HG02759 (cell line): ENCODE data around the gene IKZF5.

Experiments
- ATAC-seq: cut with Tn5 transposase; IDR thresholded peaks from one replicate; pipeline ENCODE4 v1.9.1; 2021; ENCODE audit warnings: mild to moderate bottlenecking, moderate library complexity; ENCODE audit not compliant: unreplicated experiment

IKZF5 gene

GRCh38 chr10:123016228-123016627 lies 7.6 kb upstream of the IKZF5 start:
- no peak for ATAC-seq

- no peak for ATAC-seq
These were observed 6.2 kb upstream of the IKZF5 start for GRCh38 chr10:123014772-123015171.

- ATAC-seq, result no peak
These were observed 5.1 kb upstream of the IKZF5 start for GRCh38 chr10:123013456-123014419.

GRCh38 chr10:123011987-123012386 lies 3.4 kb upstream of the IKZF5 start:
- no peak for ATAC-seq

GRCh38 chr10:123009105-123009820 lies 668 bp upstream of the IKZF5 start:
- peak; percentile 10 for ATAC-seq

GRCh38 chr10:123007558-123008354 lies 839 bp downstream of the IKZF5 start:
- ATAC-seq, result no peak

GRCh38 chr10:123004298-123004697 lies 4.3 kb downstream of the IKZF5 start:
- no peak for ATAC-seq

- ATAC-seq, result no peak
These were observed 7.2 kb downstream of the IKZF5 start for GRCh38 chr10:123001370-123001769.

GRCh38 chr10:123000155-123000554 lies 8.4 kb downstream of the IKZF5 start:
- no peak for ATAC-seq

- ATAC-seq, result no peak
These were observed 9.2 kb downstream of the IKZF5 start for GRCh38 chr10:122999347-122999746.

- ATAC-seq, result no peak
These were observed 9.7 kb downstream of the IKZF5 start for GRCh38 chr10:122998934-122999333.

- ATAC-seq, result no peak
These were observed 10.2 kb downstream of the IKZF5 start for GRCh38 chr10:122998360-122998917.

GRCh38 chr10:122997864-122998263 lies 10.7 kb downstream of the IKZF5 start:
- ATAC-seq, result no peak

GRCh38 chr10:122995936-122996335 lies 12.7 kb downstream of the IKZF5 start:
- no peak for ATAC-seq

GRCh38 chr10:122993797-122994336 lies 14.7 kb downstream of the IKZF5 start:
- no peak for ATAC-seq

- ATAC-seq, result no peak
These were observed 16.5 kb downstream of the IKZF5 start for GRCh38 chr10:122992031-122992585.

- no peak for ATAC-seq
These were observed 18.3 kb downstream of the IKZF5 start for GRCh38 chr10:122990278-122990677.

GRCh38 chr10:122988501-122988900 lies 20.1 kb downstream of the IKZF5 start:
- no peak for ATAC-seq

- no peak for ATAC-seq
These were observed 22.3 kb downstream of the IKZF5 start for GRCh38 chr10:122986335-122986734.

- no peak for ATAC-seq
These were observed 23.9 kb downstream of the IKZF5 start for GRCh38 chr10:122984708-122985107.
